HCT116 (cell line): ENCODE results near the gene ST8SIA2. TPM values are rescaled to one million over a fixed set of nuclear protein-coding genes. Genes with fewer than 3 reads are reported as not detected.

Source experiments
- ATAC-seq: fragments of 200-7000 bp; cut with Tn5 transposase; 2 replicates; pipeline ENCODE4 v1.9.1; 2020; ENCODE audit warnings: mild to moderate bottlenecking, moderate library complexity
- BruUV-seq: library from RNA; stranded (reverse); fragments of 400-500 nt; replicated peaks from 2 replicates; lab custom pipeline; 2021; lab: Mats Ljungman, UMichigan
- CTCF ChIA-PET: fragments of 300-600 bp; sonication (Branson Sonifier 250); formaldehyde crosslinking; loops from one replicate; lab custom pipeline; 2021; ENCODE audit warnings: antibody characterized with exemption; lab: Charles Lee
- POLR2A ChIA-PET: fragments of 300-600, 350-600 bp; sonication (Branson Sonifier 250); formaldehyde crosslinking; loops from one replicate; lab custom pipeline; 2021; ENCODE audit warnings: antibody characterized with exemption; lab: Charles Lee
- RAD21 ChIA-PET, 2 experiments: fragments of 300-600 bp; sonication (Branson Sonifier 250); formaldehyde crosslinking; loops; one replicate each; lab custom pipeline; 2023; ENCODE audit warnings: low total read pairs in 2 of 2; ENCODE audit not compliant: uncharacterized antibody in 2 of 2, unreplicated experiment in 2 of 2, low non-redundant PET in 1 of 2; lab: Charles Lee
- DNase-seq: peaks from one replicate; pipeline ENCODE4 v3.0.0-alpha.2; 2010; ENCODE audit warnings: low read depth, low spot score
- H2AFZ ChIP-seq: fragments of 200-600 bp; shearing (Covaris generic), sonication (generic); 2 replicates; pipeline ENCODE4 v1.6.1; 2017; ENCODE audit warnings: low read depth, mixed run types, mixed read lengths, antibody characterized with exemption, low read length; ENCODE audit not compliant: poor library complexity, severe bottlenecking
- H3K27ac ChIP-seq: 2 replicates; pipeline ENCODE4 v1.5.1; 2012; ENCODE audit warnings: low read depth, low read length
- H3K27me3 ChIP-seq: fragments of 200-600 bp; sonication (generic); 2 replicates; pipeline ENCODE4 v1.6.1; 2016; ENCODE audit warnings: mixed run types, low read length, mixed read lengths; ENCODE audit not compliant: insufficient read depth
- H3K36me3 ChIP-seq, 2 experiments: fragments of 200-500 bp in 1 of 2; fragments of 200-600 bp in 1 of 2; sonication (Bioruptor generic) in 1 of 2; sonication (generic) in 1 of 2; 2 replicates each; pipeline versions ENCODE4 v1.5.1 to v1.6.1; 2014 to 2016; ENCODE audit warnings: low read length in 2 of 2, inconsistent platforms in 1 of 2, mixed read lengths in 1 of 2, mixed run types in 1 of 2; ENCODE audit not compliant: insufficient read depth in 2 of 2, control insufficient read depth in 1 of 2
- H3K4me1 ChIP-seq, 2 experiments: fragments of 200-600 bp in 1 of 2; sonication (generic) in 1 of 2; 2 replicates each; pipeline versions ENCODE4 v1.5.1 to v1.6.1; 2012 to 2017; ENCODE audit warnings: low read length in 2 of 2, inconsistent platforms in 1 of 2, mild to moderate bottlenecking in 1 of 2, mixed read lengths in 1 of 2, mixed run types in 1 of 2, moderate library complexity in 1 of 2; ENCODE audit not compliant: insufficient read depth in 2 of 2, control insufficient read depth in 1 of 2
- H3K4me2 ChIP-seq: fragments of 200-600 bp; sonication (generic); 2 replicates; pipeline ENCODE4 v1.6.1; 2017; ENCODE audit warnings: mixed run types, low read length, mixed read lengths
- H3K4me3 ChIP-seq, 2 experiments: fragments of 200-600 bp in 1 of 2; sonication (generic) in 1 of 2; replicated peaks in 1 of 2; 2 replicates each; pipeline ENCODE4 v1.5.1; 2011 to 2016; ENCODE audit warnings: low read length in 2 of 2, control low read depth in 1 of 2, low read depth in 1 of 2, mild to moderate bottlenecking in 1 of 2, mixed read lengths in 1 of 2, mixed run types in 1 of 2
- H3K79me2 ChIP-seq: fragments of 200-600 bp; sonication (generic); 2 replicates; pipeline ENCODE4 v1.6.1; 2017; ENCODE audit warnings: mild to moderate bottlenecking, mixed run types, low read length, moderate library complexity, mixed read lengths; ENCODE audit not compliant: insufficient read depth
- H3K9ac ChIP-seq: fragments of 200-600 bp; sonication (generic); 2 replicates; pipeline ENCODE4 v1.6.1; 2016; ENCODE audit warnings: low read length, mixed read lengths
- H3K9me2 ChIP-seq: fragments of 200-600 bp; sonication (generic), shearing (Covaris generic); 2 replicates; pipeline ENCODE4 v1.6.1; 2017; ENCODE audit warnings: mixed run types, mild to moderate bottlenecking, moderate library complexity; ENCODE audit not compliant: insufficient read depth
- H3K9me3 ChIP-seq, 2 experiments: fragments of 200-500 bp in 1 of 2; fragments of 200-600 bp in 1 of 2; sonication (Bioruptor generic) in 1 of 2; sonication (generic) in 1 of 2; 2 replicates each; pipeline ENCODE4 v1.6.1; 2014 to 2017; ENCODE audit warnings: low read length in 2 of 2, mixed read lengths in 2 of 2, inconsistent platforms in 1 of 2, low read depth in 1 of 2, mild to moderate bottlenecking in 1 of 2, mixed run types in 1 of 2, moderate library complexity in 1 of 2; ENCODE audit not compliant: control insufficient read depth in 1 of 2, insufficient read depth in 1 of 2
- H4K20me1 ChIP-seq: fragments of 200-600 bp; sonication (generic), shearing (Covaris generic); 2 replicates; pipeline ENCODE4 v1.6.1; 2017; ENCODE audit warnings: mixed run types, mild to moderate bottlenecking, moderate library complexity; ENCODE audit not compliant: insufficient read depth
- CEBPB ChIP-seq: IDR thresholded peaks from 2 replicates; pipeline ENCODE4 v1.6.1; 2012; ENCODE audit warnings: low read depth
- EGR1 ChIP-seq: IDR thresholded peaks from 2 replicates; pipeline ENCODE4 v1.6.1; 2012; ENCODE audit warnings: low read depth
- ELF1 ChIP-seq: IDR thresholded peaks from 2 replicates; pipeline ENCODE4 v1.6.1; 2012; ENCODE audit warnings: low read depth, borderline replicate concordance
- EZH2 ChIP-seq: fragments of 200-600 bp; sonication (generic); IDR thresholded peaks from 2 replicates; pipeline ENCODE4 v1.6.1; 2017; ENCODE audit warnings: antibody characterized with exemption, mixed run types
- JUND ChIP-seq: IDR thresholded peaks from 2 replicates; pipeline ENCODE4 v1.6.1; 2012
- SP1 ChIP-seq: IDR thresholded peaks from 2 replicates; pipeline ENCODE4 v1.6.1; 2012; ENCODE audit warnings: low read depth
- SRF ChIP-seq: IDR thresholded peaks from 2 replicates; pipeline ENCODE4 v1.6.1; 2012; ENCODE audit warnings: low read depth
- intact Hi-C: fragments of 100-400 bp; cut with micrococcal nuclease; formaldehyde crosslinking; loops from 2 replicates; pipeline ENCODE4 v1.10.0; 2022
- total RNA-seq: library from RNA; stranded (reverse); gene quantifications from one replicate; pipeline ENCODE4 v1.2.1, GENCODE V29; 2021; ENCODE audit not compliant: unreplicated experiment
- TF ChIP-seq, protein P1 (sequence below): IDR thresholded peaks from 2 replicates; pipeline ENCODE4 v1.6.1; 2012
- TF ChIP-seq, protein P2 (sequence below): IDR thresholded peaks from 2 replicates; pipeline ENCODE4 v1.6.1; 2011; ENCODE audit warnings: mild to moderate bottlenecking, low read length, moderate library complexity; ENCODE audit not compliant: insufficient replicate concordance; ENCODE audit errors: extremely low read depth
- TF ChIP-seq, protein P3 (sequence below), 3 experiments: fragments of 200-600 bp in 1 of 3; sonication (generic) in 1 of 3; IDR thresholded peaks in 2 of 3; conservative IDR thresholded peaks in 1 of 3; 2 replicates each; pipeline ENCODE4 v1.5.1; 2012 to 2017; ENCODE audit warnings: low read depth in 2 of 3, low read length in 2 of 3, antibody characterized with exemption in 1 of 3, borderline replicate concordance in 1 of 3, control low read depth in 1 of 3, mild to moderate bottlenecking in 1 of 3, mixed read lengths in 1 of 3, mixed run types in 1 of 3, moderate library complexity in 1 of 3; ENCODE audit not compliant: insufficient read depth in 1 of 3

The ST8SIA2 gene
- total RNA-seq, 1 experiment from 2014 or later: not detected

DNA sequence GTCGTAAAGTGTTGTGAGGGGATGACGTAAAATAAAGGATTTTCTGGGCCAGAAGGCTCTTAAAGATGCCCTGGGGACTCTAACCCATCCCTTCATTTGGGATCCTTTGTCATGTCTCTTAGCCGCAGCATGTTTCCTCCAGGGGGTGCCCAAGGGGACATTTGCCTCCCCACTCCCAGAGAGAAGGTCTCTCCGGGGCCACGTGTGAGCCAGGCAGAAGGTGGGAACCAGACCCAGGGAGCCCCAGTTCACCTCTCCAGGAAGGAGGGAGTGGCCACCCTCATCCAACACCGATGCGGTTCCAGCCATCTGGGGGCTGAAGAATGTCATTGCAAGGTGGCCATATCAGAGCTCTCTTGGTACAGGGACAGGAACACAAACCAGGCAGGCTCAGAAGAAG lies 25.2 kb downstream of the ST8SIA2 start:
- H2AFZ ChIP-seq: no peak overlapping the region
- ATAC-seq (peak; percentile 49), DNase-seq (no peak)
- H3K27ac ChIP-seq: no peak overlapping the region
- H3K9ac ChIP-seq: no peak overlapping the region
- ChIA-PET POLR2A (no interaction called here), CTCF (no interaction called here), RAD21 (no interaction called here)
- H3K4me1 ChIP-seq: no peaks in the 10 kb centered on the region
- H3K4me3 ChIP-seq: no peak overlapping the region
- no peaks in the 10 kb centered on the region for H4K20me1 ChIP-seq
- no peaks in the 10 kb centered on the region for H3K9me3 ChIP-seq
- TF ChIP-seq CEBPB (no peak), EGR1 (no peak), ELF1 (no peak), EZH2 (no peak), JUND (no peak), SRF (no peak), SP1 (no peak)
- TF ChIP-seq, protein P1, sequence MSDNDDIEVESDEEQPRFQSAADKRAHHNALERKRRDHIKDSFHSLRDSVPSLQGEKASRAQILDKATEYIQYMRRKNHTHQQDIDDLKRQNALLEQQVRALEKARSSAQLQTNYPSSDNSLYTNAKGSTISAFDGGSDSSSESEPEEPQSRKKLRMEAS: no peak
- TF ChIP-seq, protein P2, sequence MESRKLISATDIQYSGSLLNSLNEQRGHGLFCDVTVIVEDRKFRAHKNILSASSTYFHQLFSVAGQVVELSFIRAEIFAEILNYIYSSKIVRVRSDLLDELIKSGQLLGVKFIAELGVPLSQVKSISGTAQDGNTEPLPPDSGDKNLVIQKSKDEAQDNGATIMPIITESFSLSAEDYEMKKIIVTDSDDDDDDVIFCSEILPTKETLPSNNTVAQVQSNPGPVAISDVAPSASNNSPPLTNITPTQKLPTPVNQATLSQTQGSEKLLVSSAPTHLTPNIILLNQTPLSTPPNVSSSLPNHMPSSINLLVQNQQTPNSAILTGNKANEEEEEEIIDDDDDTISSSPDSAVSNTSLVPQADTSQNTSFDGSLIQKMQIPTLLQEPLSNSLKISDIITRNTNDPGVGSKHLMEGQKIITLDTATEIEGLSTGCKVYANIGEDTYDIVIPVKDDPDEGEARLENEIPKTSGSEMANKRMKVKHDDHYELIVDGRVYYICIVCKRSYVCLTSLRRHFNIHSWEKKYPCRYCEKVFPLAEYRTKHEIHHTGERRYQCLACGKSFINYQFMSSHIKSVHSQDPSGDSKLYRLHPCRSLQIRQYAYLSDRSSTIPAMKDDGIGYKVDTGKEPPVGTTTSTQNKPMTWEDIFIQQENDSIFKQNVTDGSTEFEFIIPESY: no peak
- TF ChIP-seq, protein P3, sequence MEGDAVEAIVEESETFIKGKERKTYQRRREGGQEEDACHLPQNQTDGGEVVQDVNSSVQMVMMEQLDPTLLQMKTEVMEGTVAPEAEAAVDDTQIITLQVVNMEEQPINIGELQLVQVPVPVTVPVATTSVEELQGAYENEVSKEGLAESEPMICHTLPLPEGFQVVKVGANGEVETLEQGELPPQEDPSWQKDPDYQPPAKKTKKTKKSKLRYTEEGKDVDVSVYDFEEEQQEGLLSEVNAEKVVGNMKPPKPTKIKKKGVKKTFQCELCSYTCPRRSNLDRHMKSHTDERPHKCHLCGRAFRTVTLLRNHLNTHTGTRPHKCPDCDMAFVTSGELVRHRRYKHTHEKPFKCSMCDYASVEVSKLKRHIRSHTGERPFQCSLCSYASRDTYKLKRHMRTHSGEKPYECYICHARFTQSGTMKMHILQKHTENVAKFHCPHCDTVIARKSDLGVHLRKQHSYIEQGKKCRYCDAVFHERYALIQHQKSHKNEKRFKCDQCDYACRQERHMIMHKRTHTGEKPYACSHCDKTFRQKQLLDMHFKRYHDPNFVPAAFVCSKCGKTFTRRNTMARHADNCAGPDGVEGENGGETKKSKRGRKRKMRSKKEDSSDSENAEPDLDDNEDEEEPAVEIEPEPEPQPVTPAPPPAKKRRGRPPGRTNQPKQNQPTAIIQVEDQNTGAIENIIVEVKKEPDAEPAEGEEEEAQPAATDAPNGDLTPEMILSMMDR (IDR thresholded peaks at IDR 0.05 in 2 of 3, conservative IDR thresholded peaks at IDR 0.05 in 1 of 3; ENCODE audit: borderline replicate concordance in 1 of 3, insufficient read depth in 1 of 3, low read depth in 2 of 3, low read length in 2 of 3): no peak
- intact Hi-C loops: no loop called here
- H3K79me2 ChIP-seq: no peaks in the 10 kb centered on the region
- no peaks in the 10 kb centered on the region for H3K36me3 ChIP-seq
- no TSS peak for BruUV-seq
- peaks cover 22% of the 10 kb centered on the region; the same call in 1 of the 2 replicates for H3K27me3 ChIP-seq
- no peaks in the 10 kb centered on the region for H3K9me2 ChIP-seq
- no peak overlapping the region for H3K4me2 ChIP-seq
